Ramos (cell line): ENCODE data around the gene NAB2.
"Not testable (repeated sequence)": the region's sequence is repeated elsewhere in the genome, so short reads cannot be mapped to it uniquely, and the experiment has no call there.

ENCODE experiments used
- in situ Hi-C: fragments of 300-500 bp; cut with MboI; formaldehyde crosslinking; loops from one replicate; pipeline ENCODE4 v1.14.3; 2022; ENCODE audit warnings: low sequenced_read_pairs; ENCODE audit not compliant: unreplicated experiment

NAB2 gene

DNA sequence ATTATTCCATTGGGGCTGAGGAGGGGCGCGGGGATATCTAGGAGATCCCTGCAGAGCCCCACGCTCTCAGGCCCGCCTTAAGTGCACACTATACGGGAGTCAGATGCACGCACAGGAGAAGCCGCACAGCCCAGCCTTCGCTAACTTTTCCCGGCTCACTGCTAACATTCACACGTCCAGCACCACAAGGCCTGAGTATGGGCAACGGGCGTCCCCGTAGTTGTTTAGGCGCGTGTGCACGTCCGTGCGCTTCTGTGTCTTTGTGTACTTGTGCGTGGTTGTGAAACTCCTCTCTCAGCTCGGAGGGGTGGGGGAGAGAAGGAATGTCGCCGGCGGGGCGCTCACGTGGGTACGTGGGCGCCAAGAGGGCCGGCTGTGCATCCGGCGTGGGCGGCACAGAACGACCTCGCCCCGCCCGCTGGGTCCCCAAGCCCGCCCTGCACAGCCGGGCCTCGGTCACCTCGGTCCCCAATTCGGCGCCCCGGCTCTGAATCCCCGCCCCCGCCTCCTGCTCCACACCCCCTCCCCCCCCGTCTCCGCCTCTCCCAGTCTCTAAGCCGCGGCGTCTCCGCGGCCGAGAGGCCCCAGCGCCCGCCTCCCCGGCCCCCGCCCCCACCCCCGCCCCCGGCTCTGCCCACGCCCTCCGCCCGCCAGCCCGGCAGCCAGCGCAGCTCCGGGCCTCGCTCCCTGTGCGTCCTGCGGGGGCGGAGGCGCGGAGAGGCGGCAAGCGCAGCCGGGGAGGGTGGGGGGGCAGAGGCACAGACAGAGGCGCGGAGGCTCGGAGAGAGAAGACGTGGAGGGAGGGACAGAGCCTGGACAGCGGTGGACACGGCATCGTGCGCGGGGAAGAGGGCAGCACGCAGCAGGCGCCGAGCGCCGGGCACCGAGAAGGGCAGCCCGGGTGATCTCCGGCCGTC, at the start of gene NAB2:
NAB2 (plus strand) TSS at position 761 of the 917 bp plus-strand sequence. CDS start 158 bp downstream, outside the sequence.
- in situ Hi-C loops, result no loop called here

GRCh38 chr12:57040211-57040610, 48.7 kb upstream of the NAB2 start:
- in situ Hi-C loops, result no loop called here

GRCh38 chr12:57040750-57041149, 48.2 kb upstream of the NAB2 start:
- in situ Hi-C loops, result no loop called here

- in situ Hi-C loops, result no loop called here
Measured at GRCh38 chr12:57042695-57043094, 46.2 kb upstream of the NAB2 start.

GRCh38 chr12:57044468-57044867, 44.4 kb upstream of the NAB2 start:
- in situ Hi-C loops, result no loop called here

DNA sequence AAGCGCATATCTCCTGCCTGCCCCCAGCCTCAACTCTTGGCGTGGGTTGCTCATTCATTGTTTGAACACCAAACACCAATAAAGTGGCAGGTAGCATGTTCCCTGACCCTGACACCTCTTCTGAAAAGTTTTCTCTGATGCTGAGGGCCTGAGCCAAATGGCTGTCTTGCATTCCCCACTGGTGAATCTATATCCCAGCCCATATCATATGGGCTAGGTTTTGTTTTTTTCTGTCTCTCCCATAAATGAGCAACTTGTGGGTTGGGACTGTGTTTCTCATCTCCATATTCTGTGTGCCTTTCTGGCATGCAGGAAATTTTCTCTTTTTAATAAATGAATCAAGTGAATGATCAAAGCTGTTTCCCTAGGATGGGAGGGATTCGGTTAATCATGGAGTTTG, 44.0 kb upstream of the NAB2 start:
- in situ Hi-C loops, result no loop called here

DNA sequence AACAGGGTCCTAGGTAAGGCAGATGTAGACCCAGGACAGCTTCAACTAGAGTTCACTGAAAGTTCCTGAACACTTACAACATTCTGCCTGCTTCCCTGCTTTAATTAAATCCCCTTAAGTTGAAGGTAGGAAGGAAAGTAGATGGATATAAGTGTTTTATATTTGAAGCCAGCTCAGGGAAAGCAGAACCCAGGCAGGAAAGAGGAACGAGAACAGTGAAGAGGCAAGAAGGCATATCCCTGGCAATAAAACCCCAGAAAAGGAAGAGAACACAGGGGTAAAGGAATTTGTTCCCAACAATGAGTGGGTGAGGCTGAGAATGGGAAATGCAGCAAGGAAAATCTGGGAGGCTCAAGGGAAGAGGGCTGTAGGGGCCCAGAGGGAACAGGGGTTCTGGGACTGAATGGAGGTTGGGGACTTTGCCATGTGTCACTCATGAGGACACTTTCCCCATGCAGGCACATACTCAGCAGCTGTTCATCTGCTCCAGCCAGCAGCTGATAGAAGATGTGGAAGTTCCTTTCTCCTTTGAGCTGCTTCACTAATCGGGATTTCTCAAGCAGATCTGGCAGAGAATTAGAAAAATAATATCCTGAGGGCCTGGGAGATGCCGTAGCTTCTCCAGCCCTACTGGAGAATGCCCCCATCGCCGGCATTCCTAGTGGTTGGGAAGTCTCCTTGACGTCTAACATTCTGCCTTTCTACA, 42.7 kb upstream of the NAB2 start:
- in situ Hi-C loops, result no loop called here

DNA sequence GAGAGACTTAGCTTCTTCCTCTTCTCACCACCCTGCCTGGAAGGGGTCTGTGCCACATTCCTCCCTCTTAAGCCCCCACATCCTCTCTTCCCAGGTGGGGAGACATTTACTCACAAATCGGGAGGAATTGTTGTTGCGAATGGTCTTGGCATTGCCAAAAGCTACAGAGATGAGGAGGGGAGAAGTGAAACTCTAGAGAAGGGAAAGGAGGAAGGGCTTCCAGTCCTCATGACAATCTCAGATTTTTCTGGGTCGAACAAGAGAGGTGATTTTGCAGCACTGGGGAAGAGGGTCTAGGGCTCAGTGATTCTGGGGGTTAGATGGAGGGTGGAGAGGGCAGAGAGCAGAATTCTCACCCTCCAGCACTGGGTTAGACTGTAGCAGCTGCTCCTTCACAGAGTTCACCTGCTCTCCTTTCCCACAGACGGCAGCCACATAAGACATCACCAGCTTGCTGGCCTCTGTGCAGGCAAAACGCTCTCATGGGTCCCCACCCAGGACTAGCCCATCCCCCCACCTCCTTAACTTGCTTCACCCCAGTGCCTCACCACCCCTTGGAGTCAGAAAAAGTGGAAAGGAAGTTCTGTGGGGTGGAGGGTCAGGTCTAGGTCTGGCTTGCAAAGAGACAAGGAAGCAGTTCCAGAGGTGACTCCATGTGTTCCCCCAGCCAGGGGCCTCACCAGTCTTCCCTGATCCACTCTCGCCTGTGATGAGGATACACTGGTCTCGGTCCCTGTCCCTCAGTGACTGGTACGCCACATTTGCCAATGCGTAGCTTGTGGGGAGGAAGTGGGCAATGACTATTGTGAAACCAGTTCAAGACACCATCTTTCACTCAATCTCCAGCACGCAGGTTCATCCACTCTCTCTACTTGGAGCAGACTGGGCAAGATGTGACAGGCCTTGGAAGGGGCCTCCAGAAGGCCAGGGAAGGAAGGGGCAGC, 41.7 kb upstream of the NAB2 start:
- in situ Hi-C loops, result no loop called here

- in situ Hi-C loops, result no loop called here
Measured at GRCh38 chr12:57047981-57048380, 40.9 kb upstream of the NAB2 start.

- in situ Hi-C loops, result no loop called here
Measured at GRCh38 chr12:57048423-57049118, 40.3 kb upstream of the NAB2 start.

DNA sequence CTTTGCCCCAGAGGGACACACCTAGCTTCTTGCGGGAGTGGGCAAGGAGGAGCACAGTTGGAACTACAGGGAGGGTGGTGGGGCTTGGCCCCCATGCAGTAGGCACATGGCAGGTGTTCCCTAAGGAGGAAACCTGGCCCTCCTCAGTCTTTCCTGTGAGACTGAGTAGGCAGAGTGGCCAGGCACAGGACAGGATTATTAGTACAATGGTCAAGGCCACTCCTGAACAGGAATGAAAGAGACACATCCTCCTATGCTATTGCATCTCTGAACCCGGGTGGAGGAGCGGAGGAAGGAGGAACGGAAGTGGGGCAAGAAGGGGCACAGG, 39.8 kb upstream of the NAB2 start:
- in situ Hi-C loops, result no loop called here

GRCh38 chr12:57049890-57050289, 39.0 kb upstream of the NAB2 start, which contains the start of gene MYO1A:
MYO1A (minus strand) TSS chr12:57050129; CDS start chr12:57048323, 1,806 bp downstream.
- in situ Hi-C loops, result no loop called here

GRCh38 chr12:57051011-57051410, 37.9 kb upstream of the NAB2 start:
- in situ Hi-C loops, result no loop called here

DNA sequence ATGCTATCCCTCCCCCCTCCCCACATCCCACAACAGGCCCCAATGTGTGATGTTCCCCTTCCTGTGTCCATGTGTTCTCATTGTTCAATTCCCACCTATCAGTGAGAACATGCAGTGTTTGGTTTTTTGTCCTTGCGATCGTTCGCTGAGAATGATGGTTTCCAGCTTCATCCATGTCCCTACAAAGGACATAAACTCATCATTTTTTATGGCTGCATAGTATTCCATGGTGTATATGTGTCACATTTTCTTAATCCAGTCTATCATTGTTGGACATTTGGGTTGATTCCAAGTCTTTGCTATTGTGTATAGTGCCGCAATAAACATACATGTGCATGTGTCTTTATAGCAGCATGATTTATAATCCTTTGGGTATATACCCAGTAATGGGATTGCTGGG, 35.8 kb upstream of the NAB2 start:
- in situ Hi-C loops, result not testable (repeated sequence)

GRCh38 chr12:57053901-57054300, 35.0 kb upstream of the NAB2 start:
- in situ Hi-C loops, result not testable (repeated sequence)

DNA sequence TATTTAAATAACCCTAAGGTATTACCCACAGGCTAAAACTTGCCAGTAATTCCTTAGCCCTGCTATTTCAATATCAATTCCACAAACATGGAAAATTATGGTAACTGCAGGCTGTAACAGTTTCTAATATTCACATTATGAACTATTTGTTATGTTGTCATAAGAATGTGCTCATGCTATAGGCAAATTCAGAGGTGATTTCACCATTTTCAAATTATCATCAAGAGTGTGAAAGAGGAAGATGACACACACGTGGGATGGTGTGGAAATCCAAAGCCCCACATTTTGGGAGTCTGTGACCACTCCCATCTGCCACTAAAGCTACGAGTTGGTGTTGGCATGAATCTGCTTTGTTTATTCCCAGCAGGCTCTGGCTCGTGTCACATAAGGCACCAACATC, 33.1 kb upstream of the NAB2 start:
- in situ Hi-C loops, result no loop called here

- in situ Hi-C loops, result no loop called here
Measured at GRCh38 chr12:57057067-57057751, 31.7 kb upstream of the NAB2 start.

GRCh38 chr12:57058454-57058853, 30.5 kb upstream of the NAB2 start:
- in situ Hi-C loops, result no loop called here

- in situ Hi-C loops, result no loop called here
Measured at GRCh38 chr12:57063991-57064685, 24.8 kb upstream of the NAB2 start.
